Skeletal muscle satellite cell (primary cell): ENCODE results near the gene RYR3.

Experiments used
- H3K27me3 ChIP-seq: 2 replicates; pipeline ENCODE4 v1.7.0; 2013; ENCODE audit warnings: low read length; ENCODE audit not compliant: control insufficient read depth, insufficient read depth
- H3K36me3 ChIP-seq: 2 replicates; pipeline ENCODE4 v1.7.0; 2013; ENCODE audit warnings: mild to moderate bottlenecking, control low read depth, low read length; ENCODE audit not compliant: insufficient read depth
- H3K4me1 ChIP-seq: 2 replicates; pipeline ENCODE4 v1.7.0; 2013; ENCODE audit warnings: low read length; ENCODE audit not compliant: control insufficient read depth, insufficient read depth
- H3K4me2 ChIP-seq: 2 replicates; pipeline ENCODE4 v1.7.0; 2013; ENCODE audit warnings: mild to moderate bottlenecking, low read length
- H3K4me3 ChIP-seq: 2 replicates; pipeline ENCODE4 v1.7.0; 2013; ENCODE audit warnings: low read length
- H3K9ac ChIP-seq: 2 replicates; pipeline ENCODE4 v1.7.0; 2013; ENCODE audit warnings: mild to moderate bottlenecking, low read depth, low read length, moderate library complexity
- H3K9me3 ChIP-seq: replicated peaks from 2 replicates; pipeline ENCODE4 v1.7.0; 2013; ENCODE audit warnings: mild to moderate bottlenecking, control low read depth, low read length

RYR3 gene

GRCh38 chr15:33425142-33425541 lies 114.4 kb downstream of the RYR3 start:
- Histone ChIP-seq H3K36me3 (no peaks in the 10 kb centered on the region), H3K4me3 (no peak overlapping the region), H3K27me3 (peaks cover 16% of the 10 kb centered on the region), H3K9me3 (no peaks in the 10 kb centered on the region), H3K9ac (no peak overlapping the region), H3K4me1 (no peaks in the 10 kb centered on the region), H3K4me2 (no peak overlapping the region)

- no peaks in the 10 kb centered on the region for H3K9me3 ChIP-seq
- H3K27me3 ChIP-seq: peaks cover 2% of the 10 kb centered on the region
- no peak overlapping the region for H3K9ac ChIP-seq
- no peak overlapping the region for H3K4me2 ChIP-seq
- no peak overlapping the region for H3K4me3 ChIP-seq
- no peaks in the 10 kb centered on the region for H3K36me3 ChIP-seq
- H3K4me1 ChIP-seq: no peaks in the 10 kb centered on the region
Observed at GRCh38 chr15:33430577-33430976, 119.8 kb downstream of the RYR3 start.

DNA sequence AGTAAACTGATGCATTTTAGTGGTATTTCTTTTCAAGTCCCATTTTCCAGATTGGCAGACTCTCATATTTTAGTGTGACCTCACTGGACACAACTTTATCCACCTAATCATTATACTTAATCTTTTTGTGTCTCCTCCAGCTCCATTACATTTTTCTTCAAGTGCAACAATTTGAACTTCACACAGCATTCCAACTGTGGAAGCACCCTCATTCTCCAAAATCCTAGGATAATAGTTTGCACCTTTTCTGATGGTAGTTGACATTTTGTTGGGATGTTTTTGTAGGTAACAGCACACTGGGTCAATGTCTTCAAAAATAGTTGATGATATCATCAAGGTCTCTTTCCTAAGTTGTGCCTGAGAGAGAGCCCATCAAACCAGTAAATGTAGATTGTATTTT lies 123.1 kb downstream of the RYR3 start:
- no peak overlapping the region for H3K4me3 ChIP-seq
- H3K9me3 ChIP-seq: no peaks in the 10 kb centered on the region
- H3K36me3 ChIP-seq: no peaks in the 10 kb centered on the region
- H3K4me1 ChIP-seq: no peaks in the 10 kb centered on the region
- H3K4me2 ChIP-seq: no peak overlapping the region
- H3K27me3 ChIP-seq: no peaks in the 10 kb centered on the region
- no peak overlapping the region for H3K9ac ChIP-seq

DNA sequence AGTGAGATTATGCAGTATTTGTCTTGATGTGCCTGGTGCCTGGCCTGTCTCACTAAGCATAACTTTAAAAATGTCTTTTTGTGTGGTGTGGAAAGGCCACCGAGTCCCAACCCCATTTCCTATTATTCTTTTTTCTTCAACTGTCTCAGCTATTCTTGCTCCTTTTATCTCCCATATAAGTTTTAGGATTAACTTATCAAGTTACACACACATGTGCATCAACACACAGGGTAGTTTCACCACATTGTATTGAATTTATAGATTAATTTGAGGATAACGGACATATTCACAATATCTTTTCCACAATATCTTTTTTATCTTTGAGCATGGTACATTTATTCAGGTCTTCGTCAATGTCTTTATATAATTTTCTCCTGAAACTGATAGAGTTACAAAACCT lies 127.6 kb downstream of the RYR3 start:
- Histone ChIP-seq H3K9ac (no peak overlapping the region), H3K4me1 (no peaks in the 10 kb centered on the region), H3K4me2 (no peak overlapping the region), H3K27me3 (peaks cover 3% of the 10 kb centered on the region), H3K9me3 (no peaks in the 10 kb centered on the region), H3K4me3 (no peak overlapping the region), H3K36me3 (no peaks in the 10 kb centered on the region)

DNA sequence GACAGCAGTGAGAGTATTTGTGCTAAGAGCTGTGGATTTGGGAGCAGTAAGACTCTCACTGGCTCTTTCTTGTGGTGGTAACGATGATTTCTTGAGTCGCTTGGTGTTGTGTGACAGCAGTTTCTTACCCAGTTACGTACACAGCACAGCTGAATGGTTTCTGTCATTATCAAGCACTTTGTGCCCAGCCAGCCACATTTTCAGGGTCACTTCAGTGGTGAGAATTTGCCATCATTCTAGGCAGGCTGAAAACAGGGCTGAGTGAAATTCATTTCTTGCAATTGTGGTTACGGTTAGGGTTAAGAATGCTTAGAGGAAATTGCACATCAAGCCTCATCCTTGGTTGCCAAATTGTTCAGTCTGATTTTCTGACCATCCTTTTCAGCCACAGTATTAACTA lies 130.1 kb downstream of the RYR3 start:
- Histone ChIP-seq H3K27me3 (peaks cover 3% of the 10 kb centered on the region), H3K4me3 (no peak overlapping the region), H3K9ac (no peak overlapping the region), H3K4me1 (no peaks in the 10 kb centered on the region), H3K9me3 (no peaks in the 10 kb centered on the region), H3K4me2 (no peak overlapping the region), H3K36me3 (no peaks in the 10 kb centered on the region)

DNA sequence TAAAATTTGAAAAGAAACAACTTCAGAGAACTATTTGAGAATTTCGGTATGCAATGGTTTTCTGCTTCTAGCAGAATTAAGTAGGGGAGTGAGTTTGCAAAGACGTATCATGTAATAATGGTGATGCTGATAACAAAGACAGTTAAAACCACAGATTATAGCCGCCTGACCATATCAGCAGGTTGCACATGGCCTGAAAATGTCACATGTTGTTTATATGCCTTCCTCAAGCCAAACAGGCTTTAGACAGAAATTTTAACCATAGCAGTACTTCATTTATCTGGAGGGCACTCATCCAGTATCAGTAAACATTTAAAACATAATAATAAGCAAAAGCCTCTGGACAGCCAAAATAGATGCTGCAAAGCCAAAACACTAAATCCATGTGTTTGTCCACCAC lies 131.7 kb downstream of the RYR3 start:
- Histone ChIP-seq H3K4me3 (no peak overlapping the region), H3K9ac (no peak overlapping the region), H3K27me3 (peaks cover 10% of the 10 kb centered on the region), H3K4me2 (no peak overlapping the region), H3K9me3 (no peaks in the 10 kb centered on the region), H3K4me1 (no peaks in the 10 kb centered on the region), H3K36me3 (no peaks in the 10 kb centered on the region)

GRCh38 chr15:33443708-33444107 lies 132.9 kb downstream of the RYR3 start:
- Histone ChIP-seq H3K9me3 (no peaks in the 10 kb centered on the region), H3K4me3 (no peak overlapping the region), H3K27me3 (peaks cover 17% of the 10 kb centered on the region), H3K4me1 (no peaks in the 10 kb centered on the region), H3K4me2 (no peak overlapping the region), H3K36me3 (no peaks in the 10 kb centered on the region), H3K9ac (no peak overlapping the region)

DNA sequence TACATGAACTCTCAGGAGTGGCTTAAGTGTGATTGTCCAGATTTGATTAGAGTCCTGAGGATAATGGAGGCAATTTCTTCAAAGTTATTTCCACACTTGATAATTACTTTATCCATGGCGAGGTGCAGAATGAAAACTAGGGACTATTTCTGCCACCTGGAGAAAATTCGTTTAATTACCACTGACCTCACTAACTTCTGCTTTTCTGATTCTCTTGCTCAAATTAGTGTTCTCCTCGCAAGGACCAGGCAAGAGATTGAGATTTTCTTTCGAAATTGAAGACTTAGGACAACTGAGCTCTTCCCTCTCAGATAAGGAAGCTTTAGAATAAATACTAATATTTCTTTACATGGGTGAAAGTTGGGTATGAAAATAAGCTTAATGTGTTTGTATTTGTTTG lies 135.2 kb downstream of the RYR3 start:
- no peaks in the 10 kb centered on the region for H3K4me1 ChIP-seq
- H3K4me2 ChIP-seq: no peak overlapping the region
- no peak overlapping the region for H3K9ac ChIP-seq
- H3K9me3 ChIP-seq: no peaks in the 10 kb centered on the region
- no peaks in the 10 kb centered on the region for H3K36me3 ChIP-seq
- H3K4me3 ChIP-seq: no peak overlapping the region
- H3K27me3 ChIP-seq: peaks cover 28% of the 10 kb centered on the region

- no peak overlapping the region for H3K4me3 ChIP-seq
- no peak overlapping the region for H3K4me2 ChIP-seq
- peaks cover 28% of the 10 kb centered on the region for H3K27me3 ChIP-seq
- H3K36me3 ChIP-seq: no peaks in the 10 kb centered on the region
- H3K4me1 ChIP-seq: no peaks in the 10 kb centered on the region
- H3K9ac ChIP-seq: no peak overlapping the region
- H3K9me3 ChIP-seq: no peaks in the 10 kb centered on the region
Observed at GRCh38 chr15:33448151-33448550, 137.4 kb downstream of the RYR3 start.

DNA sequence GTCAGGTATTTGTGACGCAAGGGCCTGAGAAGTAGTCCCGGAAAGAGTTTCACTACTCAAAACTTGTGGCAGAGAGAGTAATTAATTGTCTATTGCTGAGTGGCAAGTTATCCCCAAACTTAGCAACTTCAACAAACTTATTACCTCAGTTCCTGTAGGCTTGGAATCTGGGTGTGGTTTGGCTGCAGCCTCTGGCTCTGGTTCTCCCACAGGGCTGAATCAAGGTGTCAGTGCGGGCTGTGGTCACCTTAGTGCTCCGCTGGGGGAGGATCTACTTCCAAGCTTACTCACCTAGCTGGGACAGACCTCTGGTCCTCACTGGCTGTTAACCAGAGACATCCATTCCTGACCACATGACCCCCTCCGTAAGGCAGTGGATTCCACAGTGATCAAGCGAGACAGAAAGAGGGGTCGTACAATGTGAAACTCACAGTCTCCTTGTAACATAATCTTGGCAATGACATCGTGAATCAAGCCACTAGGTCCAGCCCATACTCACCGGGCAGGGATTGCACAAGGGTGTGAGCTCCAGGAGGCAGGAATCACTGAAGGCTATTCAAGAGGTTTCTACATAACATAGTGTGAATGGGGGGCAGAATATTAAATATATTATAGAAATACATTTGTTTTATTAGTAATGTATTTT lies 138.3 kb downstream of the RYR3 start:
- Histone ChIP-seq H3K36me3 (no peaks in the 10 kb centered on the region), H3K27me3 (peaks cover 28% of the 10 kb centered on the region), H3K4me3 (no peak overlapping the region), H3K4me1 (no peaks in the 10 kb centered on the region), H3K4me2 (no peak overlapping the region), H3K9ac (no peak overlapping the region), H3K9me3 (no peaks in the 10 kb centered on the region)

- Histone ChIP-seq H3K4me1 (no peaks in the 10 kb centered on the region), H3K9me3 (no peaks in the 10 kb centered on the region), H3K9ac (no peak overlapping the region), H3K4me2 (no peak overlapping the region), H3K4me3 (no peak overlapping the region), H3K36me3 (no peaks in the 10 kb centered on the region), H3K27me3 (peaks cover 28% of the 10 kb centered on the region)
Observed at GRCh38 chr15:33449810-33450209, 139.0 kb downstream of the RYR3 start.

- H3K4me1 ChIP-seq: no peaks in the 10 kb centered on the region
- H3K9ac ChIP-seq: no peak overlapping the region
- H3K9me3 ChIP-seq: no peaks in the 10 kb centered on the region
- H3K27me3 ChIP-seq: peaks cover 27% of the 10 kb centered on the region
- H3K4me3 ChIP-seq: no peak overlapping the region
- no peaks in the 10 kb centered on the region for H3K36me3 ChIP-seq
- no peak overlapping the region for H3K4me2 ChIP-seq
Observed at GRCh38 chr15:33451385-33451784, 140.6 kb downstream of the RYR3 start.
